HCT116 (cell line): ENCODE measurements around the gene HARS1. TPM values are rescaled to one million over a fixed set of nuclear protein-coding genes. Genes with fewer than 3 reads are reported as not detected.

Experiments used
- ATAC-seq: fragments of 200-7000 bp; cut with Tn5 transposase; 2 replicates; pipeline ENCODE4 v1.9.1; 2020; ENCODE audit warnings: mild to moderate bottlenecking, moderate library complexity
- Bru-seq: library from RNA; stranded (reverse); fragments of 400-500 nt; gene quantifications from one replicate; lab custom pipeline; 2021; lab: Mats Ljungman, UMichigan
- BruChase-seq, 2 experiments: library from RNA; stranded (reverse); fragments of 400-500 nt; gene quantifications; one replicate each; lab custom pipeline; 2021; lab: Mats Ljungman, UMichigan
- BruUV-seq: library from RNA; stranded (reverse); fragments of 400-500 nt; replicated peaks from 2 replicates; lab custom pipeline; 2021; lab: Mats Ljungman, UMichigan
- CTCF ChIA-PET: fragments of 300-600 bp; sonication (Branson Sonifier 250); formaldehyde crosslinking; loops from one replicate; lab custom pipeline; 2021; ENCODE audit warnings: antibody characterized with exemption; lab: Charles Lee
- POLR2A ChIA-PET: fragments of 300-600, 350-600 bp; sonication (Branson Sonifier 250); formaldehyde crosslinking; loops from one replicate; lab custom pipeline; 2021; ENCODE audit warnings: antibody characterized with exemption; lab: Charles Lee
- RAD21 ChIA-PET, 2 experiments: fragments of 300-600 bp; sonication (Branson Sonifier 250); formaldehyde crosslinking; loops; one replicate each; lab custom pipeline; 2023; ENCODE audit warnings: low total read pairs in 2 of 2; ENCODE audit not compliant: uncharacterized antibody in 2 of 2, unreplicated experiment in 2 of 2, low non-redundant PET in 1 of 2; lab: Charles Lee
- DNase-seq: peaks from one replicate; pipeline ENCODE4 v3.0.0-alpha.2; 2010; ENCODE audit warnings: low read depth, low spot score
- H2AFZ ChIP-seq: fragments of 200-600 bp; shearing (Covaris generic), sonication (generic); 2 replicates; pipeline ENCODE4 v1.6.1; 2017; ENCODE audit warnings: low read depth, mixed run types, mixed read lengths, antibody characterized with exemption, low read length; ENCODE audit not compliant: poor library complexity, severe bottlenecking
- H3K27ac ChIP-seq: 2 replicates; pipeline ENCODE4 v1.5.1; 2012; ENCODE audit warnings: low read depth, low read length
- H3K27me3 ChIP-seq: fragments of 200-600 bp; sonication (generic); 2 replicates; pipeline ENCODE4 v1.6.1; 2016; ENCODE audit warnings: mixed run types, low read length, mixed read lengths; ENCODE audit not compliant: insufficient read depth
- H3K36me3 ChIP-seq, 2 experiments: fragments of 200-500 bp in 1 of 2; fragments of 200-600 bp in 1 of 2; sonication (Bioruptor generic) in 1 of 2; sonication (generic) in 1 of 2; 2 replicates each; pipeline versions ENCODE4 v1.5.1 to v1.6.1; 2014 to 2016; ENCODE audit warnings: low read length in 2 of 2, inconsistent platforms in 1 of 2, mixed read lengths in 1 of 2, mixed run types in 1 of 2; ENCODE audit not compliant: insufficient read depth in 2 of 2, control insufficient read depth in 1 of 2
- H3K4me1 ChIP-seq, 2 experiments: fragments of 200-600 bp in 1 of 2; sonication (generic) in 1 of 2; 2 replicates each; pipeline versions ENCODE4 v1.5.1 to v1.6.1; 2012 to 2017; ENCODE audit warnings: low read length in 2 of 2, inconsistent platforms in 1 of 2, mild to moderate bottlenecking in 1 of 2, mixed read lengths in 1 of 2, mixed run types in 1 of 2, moderate library complexity in 1 of 2; ENCODE audit not compliant: insufficient read depth in 2 of 2, control insufficient read depth in 1 of 2
- H3K4me2 ChIP-seq: fragments of 200-600 bp; sonication (generic); 2 replicates; pipeline ENCODE4 v1.6.1; 2017; ENCODE audit warnings: mixed run types, low read length, mixed read lengths
- H3K4me3 ChIP-seq, 2 experiments: fragments of 200-600 bp in 1 of 2; sonication (generic) in 1 of 2; replicated peaks in 1 of 2; 2 replicates each; pipeline ENCODE4 v1.5.1; 2011 to 2016; ENCODE audit warnings: low read length in 2 of 2, control low read depth in 1 of 2, low read depth in 1 of 2, mild to moderate bottlenecking in 1 of 2, mixed read lengths in 1 of 2, mixed run types in 1 of 2
- H3K79me2 ChIP-seq: fragments of 200-600 bp; sonication (generic); 2 replicates; pipeline ENCODE4 v1.6.1; 2017; ENCODE audit warnings: mild to moderate bottlenecking, mixed run types, low read length, moderate library complexity, mixed read lengths; ENCODE audit not compliant: insufficient read depth
- H3K9ac ChIP-seq: fragments of 200-600 bp; sonication (generic); 2 replicates; pipeline ENCODE4 v1.6.1; 2016; ENCODE audit warnings: low read length, mixed read lengths
- H3K9me2 ChIP-seq: fragments of 200-600 bp; sonication (generic), shearing (Covaris generic); 2 replicates; pipeline ENCODE4 v1.6.1; 2017; ENCODE audit warnings: mixed run types, mild to moderate bottlenecking, moderate library complexity; ENCODE audit not compliant: insufficient read depth
- H3K9me3 ChIP-seq, 2 experiments: fragments of 200-500 bp in 1 of 2; fragments of 200-600 bp in 1 of 2; sonication (Bioruptor generic) in 1 of 2; sonication (generic) in 1 of 2; 2 replicates each; pipeline ENCODE4 v1.6.1; 2014 to 2017; ENCODE audit warnings: low read length in 2 of 2, mixed read lengths in 2 of 2, inconsistent platforms in 1 of 2, low read depth in 1 of 2, mild to moderate bottlenecking in 1 of 2, mixed run types in 1 of 2, moderate library complexity in 1 of 2; ENCODE audit not compliant: control insufficient read depth in 1 of 2, insufficient read depth in 1 of 2
- H4K20me1 ChIP-seq: fragments of 200-600 bp; sonication (generic), shearing (Covaris generic); 2 replicates; pipeline ENCODE4 v1.6.1; 2017; ENCODE audit warnings: mixed run types, mild to moderate bottlenecking, moderate library complexity; ENCODE audit not compliant: insufficient read depth
- ATF3 ChIP-seq: IDR thresholded peaks from 2 replicates; pipeline ENCODE4 v1.6.1; 2012
- CBX3 ChIP-seq: IDR thresholded peaks from 2 replicates; pipeline ENCODE4 v1.6.1; 2012; ENCODE audit warnings: low read depth
- CEBPB ChIP-seq: IDR thresholded peaks from 2 replicates; pipeline ENCODE4 v1.6.1; 2012; ENCODE audit warnings: low read depth
- CTCF ChIP-seq, 3 experiments: fragments of 200-600 bp in 1 of 3; sonication (generic) in 1 of 3; IDR thresholded peaks in 2 of 3; conservative IDR thresholded peaks in 1 of 3; 2 replicates each; pipeline ENCODE4 v1.5.1; 2012 to 2017; ENCODE audit warnings: low read depth in 2 of 3, low read length in 2 of 3, antibody characterized with exemption in 1 of 3, borderline replicate concordance in 1 of 3, control low read depth in 1 of 3, mild to moderate bottlenecking in 1 of 3, mixed read lengths in 1 of 3, mixed run types in 1 of 3, moderate library complexity in 1 of 3; ENCODE audit not compliant: insufficient read depth in 1 of 3
- EGR1 ChIP-seq: IDR thresholded peaks from 2 replicates; pipeline ENCODE4 v1.6.1; 2012; ENCODE audit warnings: low read depth
- ELF1 ChIP-seq: IDR thresholded peaks from 2 replicates; pipeline ENCODE4 v1.6.1; 2012; ENCODE audit warnings: low read depth, borderline replicate concordance
- EZH2 ChIP-seq: fragments of 200-600 bp; sonication (generic); IDR thresholded peaks from 2 replicates; pipeline ENCODE4 v1.6.1; 2017; ENCODE audit warnings: antibody characterized with exemption, mixed run types
- FOSL1 ChIP-seq: IDR thresholded peaks from 2 replicates; pipeline ENCODE4 v1.6.1; 2012; ENCODE audit warnings: low read depth
- MAX ChIP-seq: IDR thresholded peaks from 2 replicates; pipeline ENCODE4 v1.6.1; 2012
- POLR2A ChIP-seq: IDR thresholded peaks from 2 replicates; pipeline ENCODE4 v1.7.0; 2011; ENCODE audit warnings: borderline replicate concordance; ENCODE audit not compliant: insufficient read depth, insufficient read length; ENCODE audit errors: extremely low read depth
- POLR2AphosphoS5 ChIP-seq: IDR thresholded peaks from 2 replicates; pipeline ENCODE4 v1.6.1; 2011; ENCODE audit warnings: mild to moderate bottlenecking, low read depth, low read length, moderate library complexity
- SIN3A ChIP-seq: IDR thresholded peaks from 2 replicates; pipeline ENCODE4 v1.6.1; 2012; ENCODE audit warnings: low read depth
- SP1 ChIP-seq: IDR thresholded peaks from 2 replicates; pipeline ENCODE4 v1.6.1; 2012; ENCODE audit warnings: low read depth
- SRF ChIP-seq: IDR thresholded peaks from 2 replicates; pipeline ENCODE4 v1.6.1; 2012; ENCODE audit warnings: low read depth
- TCF7L2 ChIP-seq: IDR thresholded peaks from 2 replicates; pipeline ENCODE4 v1.7.0; 2011; ENCODE audit warnings: borderline replicate concordance, inconsistent platforms; ENCODE audit not compliant: insufficient read depth, insufficient read length; ENCODE audit errors: extremely low read depth
- YY1 ChIP-seq: IDR thresholded peaks from 2 replicates; pipeline ENCODE4 v1.6.1; 2011; ENCODE audit warnings: low read length, low read depth, moderate library complexity, mild to moderate bottlenecking; ENCODE audit not compliant: insufficient replicate concordance; ENCODE audit errors: extremely low read depth
- ZFX ChIP-seq: fragments of 450-650 bp; IDR thresholded peaks from 2 replicates; pipeline ENCODE4 v1.6.1; 2017
- intact Hi-C: fragments of 100-400 bp; cut with micrococcal nuclease; formaldehyde crosslinking; loops from 2 replicates; pipeline ENCODE4 v1.10.0; 2022
- long read RNA-seq: library from polyadenylated mRNA; unstranded; transcript quantifications from one replicate; pipeline ENCODE4 v2.0.0, GENCODE V29; 2021; ENCODE audit not compliant: unreplicated experiment
- polyA plus RNA-seq: library from polyadenylated mRNA; unstranded; fragments of >200 nt; gene quantifications from 2 replicates; pipeline ENCODE4 v1.2.1, GENCODE V29; 2012; ENCODE audit warnings: missing spikeins
- total RNA-seq: library from RNA; stranded (reverse); gene quantifications from one replicate; pipeline ENCODE4 v1.2.1, GENCODE V29; 2021; ENCODE audit not compliant: unreplicated experiment

The HARS1 gene
- 91.1 TPM for total RNA-seq
- polyA plus RNA-seq, result 70.7 and 81.3 TPM in 2 replicates
- Bru-seq, nascent RNA, result percentile 86 among the genes with signal in this experiment
- BruChase-seq, experiment 1, labeled RNA remaining after a 6-hour chase, result percentile 92 among the genes with signal in this experiment
- percentile 91 among the genes with signal in this experiment for BruChase-seq, experiment 2, labeled RNA remaining after a 2-hour chase
- long read RNA-seq, transcript HARS-215 (13 exons, 1,945 nt), result major isoform, 131 of 181 reads
- long read RNA-seq, partial matches to known transcripts, result 22 of 181 reads
- long read RNA-seq, other reads (novel, unspliced or antisense), result 18 of 181 reads

- H2AFZ ChIP-seq, result no peak within 1 kb of the TSS
These were observed at the start of gene HARS1, which contains the start of gene HARS2 for GRCh38 chr5:140690941-140691924. HARS1 (minus strand) TSS chr5:140691370; CDS start chr5:140691304, 66 bp downstream. HARS2 (plus strand) TSS chr5:140691455; CDS start chr5:140691649, 194 bp downstream.

More at GRCh38 chr5:140690941-140691924, at the start of gene HARS1, which contains the start of gene HARS2:
- intact Hi-C loops, result loop anchor here (2.0 kb wide), 1 partner anchor 26 kb away; the partner anchor contains the start of gene WDR55
- TF ChIP-seq CEBPB, result no peak
- TF ChIP-seq POLR2A, result peak; percentile 94
- TF ChIP-seq YY1, result no peak
- peak; percentile 96 for TF ChIP-seq CBX3
- no peak for TF ChIP-seq EZH2
- TF ChIP-seq EGR1, result peak; percentile 42; the same call in 1 of the 2 replicates
- peak; percentile 97 for TF ChIP-seq SIN3A
- peak; percentile 88 for TF ChIP-seq MAX
- TF ChIP-seq POLR2AphosphoS5, result peak; percentile 96
- no peak for TF ChIP-seq ATF3
- peak; percentile 74 for TF ChIP-seq SP1
- no peak for TF ChIP-seq FOSL1
- TF ChIP-seq TCF7L2, result peak; percentile 16
- TF ChIP-seq CTCF (IDR thresholded peaks at IDR 0.05 in 2 of 3, conservative IDR thresholded peaks at IDR 0.05 in 1 of 3; ENCODE audit: borderline replicate concordance in 1 of 3, insufficient read depth in 1 of 3, low read depth in 2 of 3, low read length in 2 of 3), result no peak
- TF ChIP-seq SRF, result peak; percentile 38; the same call in 1 of the 2 replicates
- TF ChIP-seq ELF1, result peak; percentile 96
- peak; percentile 84 for TF ChIP-seq ZFX
- TF ChIP-seq, all 23 proteins: peak for 11
- H3K4me1 ChIP-seq, result peaks cover 0 to 9% of the 10 kb centered on the region in 2 experiments; a peak in 2 of 4 replicates
- DNase-seq (peak; percentile 97), ATAC-seq (peak; percentile 96)
- H3K9me3 ChIP-seq, result no peaks in the 10 kb centered on the region
- H3K36me3 ChIP-seq, result peaks cover 35 to 40% of the 10 kb centered on the region in 2 experiments
- no TSS peak for BruUV-seq
- peak within 1 kb of the TSS; percentile 81 for H3K9ac ChIP-seq
- H3K9me2 ChIP-seq, result no peaks in the 10 kb centered on the region
- H3K4me2 ChIP-seq, result peak within 1 kb of the TSS; percentile 87
- H3K27ac ChIP-seq, result peak within 1 kb of the TSS; percentile 90
- H3K79me2 ChIP-seq, result peaks cover 87% of the 10 kb centered on the region
- H4K20me1 ChIP-seq, result no peaks in the 10 kb centered on the region
- ChIA-PET POLR2A (interaction anchor here (0.6 to 2.2 kb wide), 8 partner anchors 9 to 345 kb away, joined by 3 to 15 read pairs (median 6); partner anchors contain the start of genes HBEGF, IK, NDUFA2 and ZMAT2), RAD21 (no interaction called here), CTCF (no interaction called here)
- peak within 1 kb of the TSS; percentile 78 to 94 for H3K4me3 ChIP-seq
- no peaks in the 10 kb centered on the region for H3K27me3 ChIP-seq
